ENCODE data around the gene ZDHHC14.

DNA sequence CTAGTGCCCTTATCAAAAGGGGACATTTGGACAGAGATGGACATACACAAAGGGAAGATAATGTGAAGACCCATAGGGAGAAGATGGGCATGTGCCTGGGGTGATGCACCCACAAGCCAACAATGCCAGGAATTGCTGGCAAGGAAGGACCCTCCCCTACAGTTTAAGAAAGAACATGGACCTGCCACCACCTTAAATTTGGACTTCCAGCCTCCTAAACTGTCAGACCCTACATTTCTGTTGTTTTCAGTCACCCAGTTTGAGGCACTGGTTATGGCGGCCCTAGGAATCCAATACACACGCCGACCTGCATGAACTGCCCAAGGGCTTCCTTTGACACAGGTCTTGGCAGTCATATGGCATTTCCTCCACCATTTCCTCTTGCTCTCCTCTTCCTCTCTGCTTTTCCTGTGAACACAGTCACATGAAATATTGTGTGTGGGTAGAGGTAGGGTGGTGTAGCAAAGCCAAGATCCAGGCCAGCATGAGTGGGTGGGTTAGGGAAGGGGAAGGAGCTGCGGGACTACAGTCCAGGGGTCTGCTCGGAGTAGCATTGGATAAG is 115.6 kb downstream of the ZDHHC14 start:
- TF ChIP-seq, protein P1, sequence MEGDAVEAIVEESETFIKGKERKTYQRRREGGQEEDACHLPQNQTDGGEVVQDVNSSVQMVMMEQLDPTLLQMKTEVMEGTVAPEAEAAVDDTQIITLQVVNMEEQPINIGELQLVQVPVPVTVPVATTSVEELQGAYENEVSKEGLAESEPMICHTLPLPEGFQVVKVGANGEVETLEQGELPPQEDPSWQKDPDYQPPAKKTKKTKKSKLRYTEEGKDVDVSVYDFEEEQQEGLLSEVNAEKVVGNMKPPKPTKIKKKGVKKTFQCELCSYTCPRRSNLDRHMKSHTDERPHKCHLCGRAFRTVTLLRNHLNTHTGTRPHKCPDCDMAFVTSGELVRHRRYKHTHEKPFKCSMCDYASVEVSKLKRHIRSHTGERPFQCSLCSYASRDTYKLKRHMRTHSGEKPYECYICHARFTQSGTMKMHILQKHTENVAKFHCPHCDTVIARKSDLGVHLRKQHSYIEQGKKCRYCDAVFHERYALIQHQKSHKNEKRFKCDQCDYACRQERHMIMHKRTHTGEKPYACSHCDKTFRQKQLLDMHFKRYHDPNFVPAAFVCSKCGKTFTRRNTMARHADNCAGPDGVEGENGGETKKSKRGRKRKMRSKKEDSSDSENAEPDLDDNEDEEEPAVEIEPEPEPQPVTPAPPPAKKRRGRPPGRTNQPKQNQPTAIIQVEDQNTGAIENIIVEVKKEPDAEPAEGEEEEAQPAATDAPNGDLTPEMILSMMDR (IDR thresholded peaks at IDR 0.05), result no peak
- no peak for TF ChIP-seq POLR2A (IDR thresholded peaks at IDR 0.05)

Data from body of pancreas (tissue), 4 donors.